SK-N-SH treated with all-trans-retinoic acid at 6 μM for 48 hours (cell line): ENCODE results near the gene NARS2.

Experiments
- ARNTL ChIP-seq: fragments of 450-650 bp; formaldehyde crosslinking; IDR thresholded peaks from 2 replicates; pipeline ENCODE4 v1.5.0; 2020; ENCODE audit warnings: low read depth, mild to moderate bottlenecking, moderate library complexity, borderline replicate concordance
- BACH2 ChIP-seq: fragments of 250-450 bp; sonication (Bioruptor Pico); IDR thresholded peaks from 2 replicates; pipeline ENCODE4 v1.9.0; 2021; ENCODE audit warnings: mild to moderate bottlenecking, borderline replicate concordance
- TCF4 ChIP-seq: fragments of 250-450 bp; sonication (Bioruptor Pico); IDR thresholded peaks from 2 replicates; pipeline ENCODE4 v1.8.0; 2021; ENCODE audit warnings: mild to moderate bottlenecking, moderate library complexity, borderline replicate concordance
- TOX ChIP-seq: fragments of 250-450 bp; sonication (Bioruptor Pico); IDR thresholded peaks from 2 replicates; pipeline ENCODE4 v1.8.0; 2021; ENCODE audit warnings: mild to moderate bottlenecking, moderate library complexity, borderline replicate concordance
- ZC3H10 ChIP-seq: fragments of 250-450 bp; sonication (Bioruptor Pico); IDR thresholded peaks from 2 replicates; pipeline ENCODE4 v1.5.1; 2021; ENCODE audit warnings: mild to moderate bottlenecking, moderate library complexity
- ZFP3 ChIP-seq: fragments of 250-450 bp; sonication (Bioruptor Pico); IDR thresholded peaks from 2 replicates; pipeline ENCODE4 v1.5.0; 2020; ENCODE audit warnings: mild to moderate bottlenecking, moderate library complexity
- ZFP30 ChIP-seq: fragments of 450-650 bp; formaldehyde crosslinking; IDR thresholded peaks from 2 replicates; pipeline ENCODE4 v1.5.0; 2022; ENCODE audit warnings: mild to moderate bottlenecking, moderate library complexity
- ZNF70 ChIP-seq: fragments of 450-650 bp; formaldehyde crosslinking; IDR thresholded peaks from 2 replicates; pipeline ENCODE4 v1.5.0; 2020; ENCODE audit warnings: mild to moderate bottlenecking, moderate library complexity
- TF ChIP-seq, protein P1 (sequence below): fragments of 250-450 bp; sonication (Bioruptor Pico); IDR thresholded peaks from 2 replicates; pipeline ENCODE4 v1.5.0; 2020; ENCODE audit warnings: mild to moderate bottlenecking, moderate library complexity
- TF ChIP-seq, protein P2 (sequence below): fragments of 250-450 bp; sonication (Bioruptor Pico); IDR thresholded peaks from 2 replicates; pipeline ENCODE4 v1.5.1; 2020; ENCODE audit warnings: low read depth, mild to moderate bottlenecking, moderate library complexity
- TF ChIP-seq, protein P3 (sequence below): fragments of 250-450 bp; sonication (Bioruptor Pico); IDR thresholded peaks from 2 replicates; pipeline ENCODE4 v1.5.1; 2021; ENCODE audit warnings: mild to moderate bottlenecking, moderate library complexity
- TF ChIP-seq, protein P4 (sequence below): fragments of 250-450 bp; sonication (Bioruptor Pico); IDR thresholded peaks from 2 replicates; pipeline ENCODE4 v1.8.0; 2020; ENCODE audit warnings: mild to moderate bottlenecking, moderate library complexity, borderline replicate concordance

DNA sequence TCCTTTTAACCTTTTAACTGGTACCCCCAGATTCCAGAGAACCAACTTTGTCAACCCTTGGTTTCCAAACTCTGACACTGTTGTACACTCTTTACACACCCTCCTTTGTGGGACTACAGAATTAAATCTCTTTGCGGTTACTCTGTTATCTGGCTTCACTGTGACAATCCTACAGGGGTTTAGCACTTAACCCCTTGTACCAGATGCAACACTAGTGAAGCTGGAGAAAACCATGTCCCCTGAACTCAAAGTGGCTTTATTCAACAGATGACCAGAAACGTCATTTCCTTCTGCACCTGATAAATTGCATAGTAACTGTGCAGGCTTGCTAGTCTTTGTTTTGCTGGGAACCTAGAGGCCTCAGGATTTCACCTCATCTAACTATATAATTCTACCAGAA lies 151.4 kb downstream of the NARS2 start:
- TF ChIP-seq ZC3H10 (CRISPR knock-in tag) (no peak), TOX (CRISPR knock-in tag) (no peak), ARNTL (CRISPR knock-in tag) (no peak), ZNF70 (CRISPR knock-in tag) (no peak), ZFP3 (CRISPR knock-in tag) (no peak), ZFP30 (no peak), BACH2 (no peak), TCF4 (no peak)
- TF ChIP-seq, protein P1, sequence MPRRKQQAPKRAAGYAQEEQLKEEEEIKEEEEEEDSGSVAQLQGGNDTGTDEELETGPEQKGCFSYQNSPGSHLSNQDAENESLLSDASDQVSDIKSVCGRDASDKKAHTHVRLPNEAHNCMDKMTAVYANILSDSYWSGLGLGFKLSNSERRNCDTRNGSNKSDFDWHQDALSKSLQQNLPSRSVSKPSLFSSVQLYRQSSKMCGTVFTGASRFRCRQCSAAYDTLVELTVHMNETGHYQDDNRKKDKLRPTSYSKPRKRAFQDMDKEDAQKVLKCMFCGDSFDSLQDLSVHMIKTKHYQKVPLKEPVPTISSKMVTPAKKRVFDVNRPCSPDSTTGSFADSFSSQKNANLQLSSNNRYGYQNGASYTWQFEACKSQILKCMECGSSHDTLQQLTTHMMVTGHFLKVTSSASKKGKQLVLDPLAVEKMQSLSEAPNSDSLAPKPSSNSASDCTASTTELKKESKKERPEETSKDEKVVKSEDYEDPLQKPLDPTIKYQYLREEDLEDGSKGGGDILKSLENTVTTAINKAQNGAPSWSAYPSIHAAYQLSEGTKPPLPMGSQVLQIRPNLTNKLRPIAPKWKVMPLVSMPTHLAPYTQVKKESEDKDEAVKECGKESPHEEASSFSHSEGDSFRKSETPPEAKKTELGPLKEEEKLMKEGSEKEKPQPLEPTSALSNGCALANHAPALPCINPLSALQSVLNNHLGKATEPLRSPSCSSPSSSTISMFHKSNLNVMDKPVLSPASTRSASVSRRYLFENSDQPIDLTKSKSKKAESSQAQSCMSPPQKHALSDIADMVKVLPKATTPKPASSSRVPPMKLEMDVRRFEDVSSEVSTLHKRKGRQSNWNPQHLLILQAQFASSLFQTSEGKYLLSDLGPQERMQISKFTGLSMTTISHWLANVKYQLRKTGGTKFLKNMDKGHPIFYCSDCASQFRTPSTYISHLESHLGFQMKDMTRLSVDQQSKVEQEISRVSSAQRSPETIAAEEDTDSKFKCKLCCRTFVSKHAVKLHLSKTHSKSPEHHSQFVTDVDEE (CRISPR knock-in tag), result no peak; the same call in 1 of the 2 replicates
- TF ChIP-seq, protein P2, sequence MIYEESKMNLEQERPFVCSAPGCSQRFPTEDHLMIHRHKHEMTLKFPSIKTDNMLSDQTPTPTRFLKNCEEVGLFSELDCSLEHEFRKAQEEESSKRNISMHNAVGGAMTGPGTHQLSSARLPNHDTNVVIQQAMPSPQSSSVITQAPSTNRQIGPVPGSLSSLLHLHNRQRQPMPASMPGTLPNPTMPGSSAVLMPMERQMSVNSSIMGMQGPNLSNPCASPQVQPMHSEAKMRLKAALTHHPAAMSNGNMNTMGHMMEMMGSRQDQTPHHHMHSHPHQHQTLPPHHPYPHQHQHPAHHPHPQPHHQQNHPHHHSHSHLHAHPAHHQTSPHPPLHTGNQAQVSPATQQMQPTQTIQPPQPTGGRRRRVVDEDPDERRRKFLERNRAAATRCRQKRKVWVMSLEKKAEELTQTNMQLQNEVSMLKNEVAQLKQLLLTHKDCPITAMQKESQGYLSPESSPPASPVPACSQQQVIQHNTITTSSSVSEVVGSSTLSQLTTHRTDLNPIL (CRISPR knock-in tag), result no peak
- TF ChIP-seq, protein P3, sequence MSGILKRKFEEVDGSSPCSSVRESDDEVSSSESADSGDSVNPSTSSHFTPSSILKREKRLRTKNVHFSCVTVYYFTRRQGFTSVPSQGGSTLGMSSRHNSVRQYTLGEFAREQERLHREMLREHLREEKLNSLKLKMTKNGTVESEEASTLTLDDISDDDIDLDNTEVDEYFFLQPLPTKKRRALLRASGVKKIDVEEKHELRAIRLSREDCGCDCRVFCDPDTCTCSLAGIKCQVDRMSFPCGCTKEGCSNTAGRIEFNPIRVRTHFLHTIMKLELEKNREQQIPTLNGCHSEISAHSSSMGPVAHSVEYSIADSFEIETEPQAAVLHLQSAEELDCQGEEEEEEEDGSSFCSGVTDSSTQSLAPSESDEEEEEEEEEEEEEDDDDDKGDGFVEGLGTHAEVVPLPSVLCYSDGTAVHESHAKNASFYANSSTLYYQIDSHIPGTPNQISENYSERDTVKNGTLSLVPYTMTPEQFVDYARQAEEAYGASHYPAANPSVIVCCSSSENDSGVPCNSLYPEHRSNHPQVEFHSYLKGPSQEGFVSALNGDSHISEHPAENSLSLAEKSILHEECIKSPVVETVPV (CRISPR knock-in tag), result no peak
- TF ChIP-seq, protein P4, sequence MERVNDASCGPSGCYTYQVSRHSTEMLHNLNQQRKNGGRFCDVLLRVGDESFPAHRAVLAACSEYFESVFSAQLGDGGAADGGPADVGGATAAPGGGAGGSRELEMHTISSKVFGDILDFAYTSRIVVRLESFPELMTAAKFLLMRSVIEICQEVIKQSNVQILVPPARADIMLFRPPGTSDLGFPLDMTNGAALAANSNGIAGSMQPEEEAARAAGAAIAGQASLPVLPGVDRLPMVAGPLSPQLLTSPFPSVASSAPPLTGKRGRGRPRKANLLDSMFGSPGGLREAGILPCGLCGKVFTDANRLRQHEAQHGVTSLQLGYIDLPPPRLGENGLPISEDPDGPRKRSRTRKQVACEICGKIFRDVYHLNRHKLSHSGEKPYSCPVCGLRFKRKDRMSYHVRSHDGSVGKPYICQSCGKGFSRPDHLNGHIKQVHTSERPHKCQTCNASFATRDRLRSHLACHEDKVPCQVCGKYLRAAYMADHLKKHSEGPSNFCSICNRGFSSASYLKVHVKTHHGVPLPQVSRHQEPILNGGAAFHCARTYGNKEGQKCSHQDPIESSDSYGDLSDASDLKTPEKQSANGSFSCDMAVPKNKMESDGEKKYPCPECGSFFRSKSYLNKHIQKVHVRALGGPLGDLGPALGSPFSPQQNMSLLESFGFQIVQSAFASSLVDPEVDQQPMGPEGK (CRISPR knock-in tag), result no peak
